PFSK-1 (cell line): ENCODE results near the gene ZFPM1.

Experiments used
- SIN3A ChIP-seq: IDR thresholded peaks from 2 replicates; pipeline ENCODE4 v1.6.1; 2012; ENCODE audit warnings: mild to moderate bottlenecking, low read length, moderate library complexity, borderline replicate concordance; ENCODE audit not compliant: insufficient read depth
- TF ChIP-seq, protein P1 (sequence below), 2 experiments: IDR thresholded peaks; 2 replicates each; pipeline versions ENCODE4 v1.6.1 to v1.8.0; 2011 to 2012; ENCODE audit warnings: low read depth in 2 of 2, low read length in 2 of 2, control low read depth in 1 of 2, inconsistent platforms in 1 of 2, mild to moderate bottlenecking in 1 of 2, moderate library complexity in 1 of 2; ENCODE audit not compliant: insufficient read depth in 1 of 2

DNA sequence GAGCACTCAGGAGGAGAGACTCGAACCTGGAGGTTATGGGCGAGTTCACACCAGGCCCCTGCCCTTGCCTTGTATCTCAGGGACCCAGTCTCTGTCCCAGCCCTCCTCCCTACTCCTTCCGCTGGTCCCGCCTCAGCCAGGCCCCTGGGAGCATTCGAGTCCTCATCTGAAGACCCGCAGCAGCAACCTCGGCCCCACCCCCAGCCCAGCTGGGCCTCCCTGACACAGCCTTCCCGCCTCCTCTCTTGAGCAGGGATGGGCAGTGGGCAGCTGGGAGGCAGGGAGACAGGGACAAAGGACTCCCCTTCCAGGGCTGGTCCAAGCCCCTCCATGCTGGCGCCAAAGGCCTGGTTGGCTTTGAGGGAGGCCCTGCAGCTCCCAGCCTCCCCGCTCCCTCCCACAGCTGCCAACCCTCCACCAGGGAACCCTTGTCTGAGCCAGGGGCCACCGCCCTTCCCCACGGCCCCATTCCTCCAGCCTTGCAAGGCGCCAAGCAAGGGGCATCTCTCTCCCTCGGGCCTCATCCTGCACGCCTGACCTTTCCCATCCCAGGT, 101.7 kb downstream of the ZFPM1 start:
- TF ChIP-seq SIN3A = no peak
- TF ChIP-seq, protein P1, sequence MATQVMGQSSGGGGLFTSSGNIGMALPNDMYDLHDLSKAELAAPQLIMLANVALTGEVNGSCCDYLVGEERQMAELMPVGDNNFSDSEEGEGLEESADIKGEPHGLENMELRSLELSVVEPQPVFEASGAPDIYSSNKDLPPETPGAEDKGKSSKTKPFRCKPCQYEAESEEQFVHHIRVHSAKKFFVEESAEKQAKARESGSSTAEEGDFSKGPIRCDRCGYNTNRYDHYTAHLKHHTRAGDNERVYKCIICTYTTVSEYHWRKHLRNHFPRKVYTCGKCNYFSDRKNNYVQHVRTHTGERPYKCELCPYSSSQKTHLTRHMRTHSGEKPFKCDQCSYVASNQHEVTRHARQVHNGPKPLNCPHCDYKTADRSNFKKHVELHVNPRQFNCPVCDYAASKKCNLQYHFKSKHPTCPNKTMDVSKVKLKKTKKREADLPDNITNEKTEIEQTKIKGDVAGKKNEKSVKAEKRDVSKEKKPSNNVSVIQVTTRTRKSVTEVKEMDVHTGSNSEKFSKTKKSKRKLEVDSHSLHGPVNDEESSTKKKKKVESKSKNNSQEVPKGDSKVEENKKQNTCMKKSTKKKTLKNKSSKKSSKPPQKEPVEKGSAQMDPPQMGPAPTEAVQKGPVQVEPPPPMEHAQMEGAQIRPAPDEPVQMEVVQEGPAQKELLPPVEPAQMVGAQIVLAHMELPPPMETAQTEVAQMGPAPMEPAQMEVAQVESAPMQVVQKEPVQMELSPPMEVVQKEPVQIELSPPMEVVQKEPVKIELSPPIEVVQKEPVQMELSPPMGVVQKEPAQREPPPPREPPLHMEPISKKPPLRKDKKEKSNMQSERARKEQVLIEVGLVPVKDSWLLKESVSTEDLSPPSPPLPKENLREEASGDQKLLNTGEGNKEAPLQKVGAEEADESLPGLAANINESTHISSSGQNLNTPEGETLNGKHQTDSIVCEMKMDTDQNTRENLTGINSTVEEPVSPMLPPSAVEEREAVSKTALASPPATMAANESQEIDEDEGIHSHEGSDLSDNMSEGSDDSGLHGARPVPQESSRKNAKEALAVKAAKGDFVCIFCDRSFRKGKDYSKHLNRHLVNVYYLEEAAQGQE (IDR thresholded peaks at IDR 0.05; ENCODE audit: insufficient read depth in 1 of 2, low read depth in 2 of 2, low read length in 2 of 2) = no peak
